NCI-H526 (cell line): ENCODE measurements around the gene ZNF568.
A peak's percentile ranks its signal among the peaks of the same experiment; 100 is the strongest.

Experiments used
- DNase-seq, 2 experiments: peaks; one replicate each; lab custom pipeline; 2025; lab: John Stamatoyannopoulos, UW

ZNF568 gene

DNA sequence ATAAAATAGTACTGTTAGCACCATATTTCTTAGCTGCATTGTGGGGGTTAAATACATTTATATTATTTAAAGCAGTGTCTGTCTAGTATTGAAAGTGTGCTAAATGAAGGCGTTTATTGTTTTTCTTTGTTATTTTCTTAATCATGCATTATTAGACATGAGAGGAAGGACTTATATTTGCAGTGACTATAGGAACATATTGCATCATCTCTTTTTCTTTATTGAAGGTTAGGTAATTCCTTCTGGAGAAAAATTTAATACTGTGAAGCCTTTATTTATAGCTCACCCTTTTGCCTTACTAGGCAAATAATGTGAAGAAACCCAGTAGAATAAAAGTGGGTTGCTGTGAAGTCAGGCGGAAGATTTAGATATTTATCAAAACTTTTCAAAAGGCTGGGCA lies 83.2 kb downstream of the ZNF568 start:
- DNase-seq = no peak

DNA sequence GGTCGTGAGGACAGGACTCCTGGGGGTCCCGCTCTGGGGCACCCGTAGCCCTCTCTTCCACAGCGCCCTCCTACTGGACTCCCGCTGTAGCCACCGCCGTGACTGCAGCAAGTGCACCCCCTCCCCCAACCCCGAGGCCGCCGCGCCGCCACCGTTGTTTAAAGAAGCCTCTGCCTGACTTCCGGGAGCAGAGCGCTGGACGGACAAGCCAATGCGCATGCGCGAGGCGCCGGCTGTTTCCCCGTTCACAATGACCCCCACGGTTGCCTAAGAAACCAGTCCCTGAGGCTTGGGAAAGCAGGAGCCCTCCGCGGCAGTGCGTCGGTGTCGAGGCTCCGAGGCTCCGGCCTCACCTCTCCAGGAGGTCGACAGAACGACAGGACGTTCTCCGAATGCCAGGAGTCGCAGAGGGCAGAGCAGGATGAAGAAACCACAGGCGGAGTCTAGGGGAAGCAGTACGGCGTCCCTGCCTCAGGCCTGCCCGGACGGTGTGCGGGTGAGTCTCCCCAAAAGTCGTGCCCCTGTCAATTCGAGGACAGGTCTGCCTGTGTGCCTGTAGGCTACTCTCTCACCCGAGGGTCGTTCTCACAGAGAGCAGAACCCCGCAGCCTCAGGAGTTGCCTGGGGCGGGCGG lies 91.6 kb downstream of the ZNF568 start:
- no peak for DNase-seq

DNA sequence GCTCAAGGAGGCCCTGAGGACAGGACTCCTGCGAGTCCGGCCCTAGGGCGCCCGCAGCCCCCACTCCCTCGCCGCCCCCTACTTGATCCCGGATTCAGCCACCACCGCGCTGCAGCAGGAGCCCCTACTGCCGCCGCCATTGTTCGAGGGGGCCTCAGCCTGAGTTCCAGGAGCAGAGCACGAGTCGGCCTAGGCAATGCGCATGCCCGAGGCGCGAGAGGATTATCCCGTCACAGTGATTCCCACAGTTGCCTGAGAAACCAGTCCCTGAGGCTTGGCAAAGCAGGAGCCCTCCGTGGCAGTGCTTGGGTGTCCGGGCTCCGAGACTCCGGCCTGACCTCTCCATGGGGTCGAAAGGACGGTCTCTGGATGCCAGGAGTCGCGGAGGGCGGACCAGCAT lies 93.7 kb downstream of the ZNF568 start:
- DNase-seq = no peak

DNA sequence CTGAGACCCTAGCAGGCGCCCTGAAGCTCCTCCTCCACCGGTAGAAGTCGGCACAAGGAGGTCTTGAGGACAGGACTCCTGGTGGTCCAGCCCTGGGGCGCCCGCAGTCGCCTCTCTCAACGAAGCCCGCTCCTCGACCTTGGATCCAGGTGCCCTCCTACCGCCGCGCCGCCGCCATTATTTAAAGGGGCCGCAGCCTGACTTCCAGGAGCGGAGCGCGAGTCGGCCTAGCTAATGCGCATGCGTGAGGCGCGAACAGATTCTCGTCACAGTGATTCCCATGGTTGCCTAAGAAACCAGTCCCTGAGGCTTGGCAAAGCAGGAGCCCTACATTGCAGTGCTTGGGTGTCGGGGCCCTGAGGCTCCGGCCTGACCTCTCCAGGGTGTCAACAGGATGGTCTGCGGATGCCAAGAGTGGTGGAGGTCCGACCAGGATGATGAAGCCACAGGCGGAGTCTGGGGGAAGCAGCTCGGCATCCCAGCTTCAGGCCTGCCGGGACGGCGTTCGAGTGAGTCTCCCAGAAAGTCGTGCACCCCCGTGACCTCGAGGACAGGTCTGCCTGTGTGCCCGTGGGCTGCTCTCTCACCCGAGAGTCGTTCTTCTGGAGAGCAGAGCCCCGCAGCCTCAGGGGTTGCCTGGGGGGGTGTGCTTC lies 96.1 kb downstream of the ZNF568 start:
- DNase-seq = peak in 1 of 2 experiments; percentile 27

DNA sequence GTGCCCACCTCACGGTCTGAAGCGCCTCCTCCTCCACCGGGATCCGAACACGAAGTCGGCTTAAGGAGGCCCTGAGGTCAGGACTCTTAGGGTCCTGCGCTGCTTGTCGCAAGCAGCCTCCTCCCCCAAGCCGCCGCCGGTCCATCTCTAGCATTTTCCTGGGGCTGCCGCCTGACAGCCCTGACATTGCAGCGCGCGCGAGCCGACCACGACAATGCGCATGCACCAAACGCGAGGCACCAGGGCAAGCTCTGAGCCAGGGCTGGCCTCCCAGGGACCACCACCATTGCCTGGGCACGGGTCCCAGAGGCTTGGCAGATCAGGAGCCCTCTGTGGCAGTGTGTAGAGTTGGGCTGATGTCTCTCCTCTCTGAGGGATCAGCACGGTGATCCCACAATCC lies 98.3 kb downstream of the ZNF568 start:
- no peak for DNase-seq

DNA sequence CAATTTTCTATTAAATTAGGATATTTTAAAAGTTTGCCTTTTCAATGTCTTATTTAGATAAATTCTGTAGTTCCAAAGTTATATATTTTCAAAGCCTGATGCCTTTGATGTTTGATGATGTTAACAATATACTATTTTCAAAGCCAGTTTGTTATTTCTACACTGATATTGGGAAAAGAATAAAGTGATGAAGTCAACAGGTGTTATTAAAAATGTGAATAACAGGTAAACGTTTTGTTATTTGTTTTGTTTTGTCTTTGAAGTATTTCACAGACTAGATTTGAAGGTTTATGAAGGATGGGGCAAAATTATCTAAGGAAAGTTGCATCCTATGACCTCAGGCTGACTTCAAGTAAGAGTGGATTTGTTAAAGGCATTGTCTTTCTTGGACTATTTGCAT lies 129.0 kb downstream of the ZNF568 start:
- no peak for DNase-seq
